ENCODE measurements around the gene PLCB3.
A peak's percentile ranks its signal among the peaks of the same experiment; 100 is the strongest.

The PLCB3 gene

GRCh38 chr11:64268893-64269539, 17.7 kb downstream of the PLCB3 start:
- TF ChIP-seq CTCF (IDR thresholded peaks at IDR 0.05; ENCODE audit: extremely low read depth, insufficient read depth, missing control alignments) = no peak
- in situ Hi-C loops (cut with MboI; ENCODE audit: low pct_unique_long_range_greater_than_20kb, low sequenced_read_pairs, unreplicated experiment) = no loop called here
- no peak for DNase-seq (ENCODE audit: low spot score)

GRCh38 chr11:64269540-64270220, 18.4 kb downstream of the PLCB3 start:
- in situ Hi-C loops (cut with MboI; ENCODE audit: low pct_unique_long_range_greater_than_20kb, low sequenced_read_pairs, unreplicated experiment) = no loop called here
- peak; percentile 10 for TF ChIP-seq CTCF (IDR thresholded peaks at IDR 0.05; ENCODE audit: extremely low read depth, insufficient read depth, missing control alignments)
- peak; percentile 91 for DNase-seq (ENCODE audit: low spot score)

GRCh38 chr11:64275031-64275800, 23.9 kb downstream of the PLCB3 start:
- in situ Hi-C loops (cut with MboI; ENCODE audit: low pct_unique_long_range_greater_than_20kb, low sequenced_read_pairs, unreplicated experiment) = no loop called here
- DNase-seq (ENCODE audit: low spot score) = no peak
- no peak for TF ChIP-seq CTCF (IDR thresholded peaks at IDR 0.05; ENCODE audit: extremely low read depth, insufficient read depth, missing control alignments)

GRCh38 chr11:64275841-64276240, 24.5 kb downstream of the PLCB3 start:
- no peak for DNase-seq (ENCODE audit: low spot score)
- no peak for TF ChIP-seq CTCF (IDR thresholded peaks at IDR 0.05; ENCODE audit: extremely low read depth, insufficient read depth, missing control alignments)
- in situ Hi-C loops (cut with MboI; ENCODE audit: low pct_unique_long_range_greater_than_20kb, low sequenced_read_pairs, unreplicated experiment) = no loop called here

GRCh38 chr11:64276653-64277431, 25.5 kb downstream of the PLCB3 start:
- no peak for TF ChIP-seq CTCF (IDR thresholded peaks at IDR 0.05; ENCODE audit: extremely low read depth, insufficient read depth, missing control alignments)
- in situ Hi-C loops (cut with MboI; ENCODE audit: low pct_unique_long_range_greater_than_20kb, low sequenced_read_pairs, unreplicated experiment) = no loop called here
- DNase-seq (ENCODE audit: low spot score) = no peak

GRCh38 chr11:64278576-64279190, 27.4 kb downstream of the PLCB3 start:
- TF ChIP-seq CTCF (IDR thresholded peaks at IDR 0.05; ENCODE audit: extremely low read depth, insufficient read depth, missing control alignments) = no peak
- no peak for DNase-seq (ENCODE audit: low spot score)
- in situ Hi-C loops (cut with MboI; ENCODE audit: low pct_unique_long_range_greater_than_20kb, low sequenced_read_pairs, unreplicated experiment) = no loop called here
